VCaP (cell line): ENCODE data around the gene CCDC69.

ENCODE experiments used
- H3K27ac ChIP-seq: fragments of 450-650 bp; 2 replicates; pipeline ENCODE4 v1.5.1; 2017
- TF ChIP-seq, protein P1 (sequence below): fragments of 450-650 bp; conservative IDR thresholded peaks from 2 replicates; pipeline ENCODE4 v1.5.1; 2017; ENCODE audit warnings: mild to moderate bottlenecking, moderate library complexity

The CCDC69 gene

DNA sequence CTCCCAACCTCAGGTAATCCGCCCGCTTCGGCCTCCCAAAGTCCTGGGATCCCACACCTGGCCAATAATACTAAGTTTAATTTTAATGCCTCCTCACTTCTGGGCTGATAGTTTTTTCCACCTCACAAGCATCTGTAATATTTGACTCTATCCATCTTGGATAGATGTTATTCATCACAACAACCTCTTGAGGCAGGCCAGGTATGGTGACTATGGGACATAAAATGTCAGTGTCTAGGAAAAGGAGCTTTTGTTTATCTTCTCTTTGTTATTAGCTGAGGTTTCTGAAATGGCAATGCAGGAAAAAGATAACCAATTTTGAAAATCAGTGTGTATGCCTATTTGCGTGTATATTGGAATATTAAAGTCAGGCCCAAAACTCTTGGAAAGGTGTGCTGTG lies 1.2 kb upstream of the CCDC69 start:
- TF ChIP-seq, protein P1, sequence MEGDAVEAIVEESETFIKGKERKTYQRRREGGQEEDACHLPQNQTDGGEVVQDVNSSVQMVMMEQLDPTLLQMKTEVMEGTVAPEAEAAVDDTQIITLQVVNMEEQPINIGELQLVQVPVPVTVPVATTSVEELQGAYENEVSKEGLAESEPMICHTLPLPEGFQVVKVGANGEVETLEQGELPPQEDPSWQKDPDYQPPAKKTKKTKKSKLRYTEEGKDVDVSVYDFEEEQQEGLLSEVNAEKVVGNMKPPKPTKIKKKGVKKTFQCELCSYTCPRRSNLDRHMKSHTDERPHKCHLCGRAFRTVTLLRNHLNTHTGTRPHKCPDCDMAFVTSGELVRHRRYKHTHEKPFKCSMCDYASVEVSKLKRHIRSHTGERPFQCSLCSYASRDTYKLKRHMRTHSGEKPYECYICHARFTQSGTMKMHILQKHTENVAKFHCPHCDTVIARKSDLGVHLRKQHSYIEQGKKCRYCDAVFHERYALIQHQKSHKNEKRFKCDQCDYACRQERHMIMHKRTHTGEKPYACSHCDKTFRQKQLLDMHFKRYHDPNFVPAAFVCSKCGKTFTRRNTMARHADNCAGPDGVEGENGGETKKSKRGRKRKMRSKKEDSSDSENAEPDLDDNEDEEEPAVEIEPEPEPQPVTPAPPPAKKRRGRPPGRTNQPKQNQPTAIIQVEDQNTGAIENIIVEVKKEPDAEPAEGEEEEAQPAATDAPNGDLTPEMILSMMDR, result no peak
- H3K27ac ChIP-seq, result no peak overlapping the region

GRCh38 chr5:151224372-151224771 lies 480 bp upstream of the CCDC69 start:
- TF ChIP-seq, protein P1, result peak; percentile 13; the same call in 1 of the 2 replicates

DNA sequence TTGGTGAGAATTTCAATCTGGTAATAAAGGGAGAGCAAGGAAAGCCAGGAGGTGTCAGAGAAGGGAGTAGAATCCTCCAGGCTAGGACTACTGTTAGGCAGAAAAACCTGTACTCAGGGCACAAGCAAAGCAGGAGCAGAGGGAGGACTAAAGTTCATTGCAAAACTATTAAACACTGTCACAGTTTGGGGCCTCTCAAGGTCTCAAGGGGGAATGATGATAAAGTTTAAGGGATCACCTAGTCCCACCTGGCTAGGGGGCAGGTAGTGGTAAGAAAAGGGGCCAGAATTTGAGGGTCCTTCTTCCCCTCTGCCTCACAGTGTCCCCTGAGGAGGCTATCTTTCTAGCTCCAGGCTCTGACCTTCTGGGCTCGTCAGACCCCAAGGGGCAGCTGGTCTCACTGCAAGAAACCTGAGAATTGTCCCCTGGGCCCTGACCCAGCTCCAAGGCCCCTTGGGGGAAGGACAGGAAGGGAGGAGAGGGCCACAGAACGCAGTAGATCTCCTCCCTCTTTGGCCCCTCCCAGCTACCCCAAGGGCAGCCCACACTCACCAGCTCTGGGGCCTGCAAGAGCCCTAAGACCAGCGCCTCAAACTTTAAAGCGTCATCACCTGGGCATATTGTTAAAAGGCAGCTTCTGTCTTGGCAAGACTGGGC lies 974 bp downstream of the CCDC69 start:
- TF ChIP-seq, protein P1, result no peak
- no peak overlapping the region for H3K27ac ChIP-seq

More at GRCh38 chr5:151224372-151224771, 480 bp upstream of the CCDC69 start:
- H3K27ac ChIP-seq, result peak overlapping the region; percentile 57; the same call in 1 of the 2 replicates

GRCh38 chr5:151222054-151222789 lies 1.7 kb downstream of the CCDC69 start:
- TF ChIP-seq, protein P1, result no peak
- no peak overlapping the region for H3K27ac ChIP-seq

DNA sequence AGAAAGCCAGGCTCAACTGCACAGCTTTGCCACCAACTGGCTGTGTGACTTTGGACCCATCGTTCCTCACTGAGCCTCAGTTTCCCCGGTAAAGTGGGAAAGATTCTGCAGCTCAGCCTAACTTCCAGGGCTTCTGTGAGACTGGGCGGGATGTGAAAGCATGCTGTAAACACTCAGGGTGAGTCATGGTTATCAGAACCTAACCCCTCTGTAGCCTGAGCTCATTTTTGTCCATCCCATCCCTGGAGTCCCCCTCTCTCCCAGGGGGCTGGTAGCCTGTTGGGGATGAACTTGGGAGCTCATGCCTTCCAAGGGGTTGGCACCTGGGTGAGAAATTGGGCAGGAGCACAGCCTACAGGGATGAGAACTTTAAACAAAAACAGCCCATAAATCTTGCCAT lies 2.3 kb downstream of the CCDC69 start:
- no peak overlapping the region for H3K27ac ChIP-seq
- TF ChIP-seq, protein P1, result no peak

- TF ChIP-seq, protein P1, result no peak
- no peak overlapping the region for H3K27ac ChIP-seq
Observed at GRCh38 chr5:151219789-151220188, 4.1 kb downstream of the CCDC69 start.

GRCh38 chr5:151219138-151219537 lies 4.8 kb downstream of the CCDC69 start:
- H3K27ac ChIP-seq, result no peak overlapping the region
- TF ChIP-seq, protein P1, result no peak
